GM13977 (cell line): ENCODE data around the gene BUD23.

Source experiments
- DNase-seq: peaks from one replicate; pipeline ENCODE4 v3.0.0; 2012; ENCODE audit warnings: low spot score
- in situ Hi-C: fragments of 300-500 bp; cut with MboI; formaldehyde crosslinking; loops from one replicate; pipeline ENCODE4 v1.12.0; 2022; ENCODE audit warnings: low sequenced_read_pairs, low pct_unique_long_range_greater_than_20kb, mixed read lengths, inconsistent platforms; ENCODE audit not compliant: unreplicated experiment
- TF ChIP-seq, protein P1 (sequence below): IDR thresholded peaks from 2 replicates; pipeline ENCODE4 v1.5.1; 2012; ENCODE audit warnings: mild to moderate bottlenecking, control low read depth; ENCODE audit not compliant: insufficient read depth; ENCODE audit errors: extremely low read depth, missing control alignments

The BUD23 gene

DNA sequence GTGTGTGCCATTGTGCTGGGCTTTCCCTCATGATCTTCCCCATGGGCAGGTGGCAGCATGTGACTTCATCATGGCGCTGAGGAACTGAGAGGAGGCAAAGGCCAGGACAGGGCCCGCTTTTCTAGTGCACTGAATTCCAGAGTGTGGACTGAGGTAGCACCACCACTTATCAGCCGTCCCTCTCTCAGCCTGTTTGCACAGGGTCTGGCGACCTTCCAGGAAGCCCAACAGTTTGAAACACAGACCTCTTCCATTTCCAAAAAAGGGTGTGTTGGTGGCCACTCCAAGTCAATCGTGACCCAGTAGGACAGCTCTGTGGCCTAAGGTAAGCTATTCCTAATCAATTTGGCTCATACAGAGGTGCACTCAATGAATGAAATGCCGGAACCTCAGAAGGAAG is 4.5 kb upstream of the BUD23 start:
- TF ChIP-seq, protein P1, sequence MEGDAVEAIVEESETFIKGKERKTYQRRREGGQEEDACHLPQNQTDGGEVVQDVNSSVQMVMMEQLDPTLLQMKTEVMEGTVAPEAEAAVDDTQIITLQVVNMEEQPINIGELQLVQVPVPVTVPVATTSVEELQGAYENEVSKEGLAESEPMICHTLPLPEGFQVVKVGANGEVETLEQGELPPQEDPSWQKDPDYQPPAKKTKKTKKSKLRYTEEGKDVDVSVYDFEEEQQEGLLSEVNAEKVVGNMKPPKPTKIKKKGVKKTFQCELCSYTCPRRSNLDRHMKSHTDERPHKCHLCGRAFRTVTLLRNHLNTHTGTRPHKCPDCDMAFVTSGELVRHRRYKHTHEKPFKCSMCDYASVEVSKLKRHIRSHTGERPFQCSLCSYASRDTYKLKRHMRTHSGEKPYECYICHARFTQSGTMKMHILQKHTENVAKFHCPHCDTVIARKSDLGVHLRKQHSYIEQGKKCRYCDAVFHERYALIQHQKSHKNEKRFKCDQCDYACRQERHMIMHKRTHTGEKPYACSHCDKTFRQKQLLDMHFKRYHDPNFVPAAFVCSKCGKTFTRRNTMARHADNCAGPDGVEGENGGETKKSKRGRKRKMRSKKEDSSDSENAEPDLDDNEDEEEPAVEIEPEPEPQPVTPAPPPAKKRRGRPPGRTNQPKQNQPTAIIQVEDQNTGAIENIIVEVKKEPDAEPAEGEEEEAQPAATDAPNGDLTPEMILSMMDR, result no peak
- no peak for DNase-seq
- in situ Hi-C loops, result no loop called here

DNA sequence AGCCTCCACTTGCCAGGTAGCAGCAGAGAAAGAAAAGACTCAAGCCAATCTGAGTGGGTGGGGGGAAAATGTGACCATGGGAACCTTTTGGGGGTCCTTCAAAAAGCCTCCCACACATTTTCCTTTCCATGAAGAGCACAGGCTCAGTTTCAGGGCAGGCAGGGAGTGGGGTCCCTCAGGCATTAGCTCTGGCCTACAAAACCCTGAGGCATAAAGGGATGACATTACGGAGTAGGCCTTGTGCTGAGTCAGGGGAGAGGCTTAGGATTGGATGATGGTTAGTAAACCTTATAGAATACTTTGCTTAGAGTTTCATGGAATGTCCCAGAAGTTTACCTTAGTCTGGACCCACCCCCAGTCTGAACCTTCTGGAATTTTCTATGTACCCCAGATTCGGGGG is 3.7 kb upstream of the BUD23 start:
- DNase-seq, result no peak
- TF ChIP-seq, protein P1, result no peak
- in situ Hi-C loops, result no loop called here

DNA sequence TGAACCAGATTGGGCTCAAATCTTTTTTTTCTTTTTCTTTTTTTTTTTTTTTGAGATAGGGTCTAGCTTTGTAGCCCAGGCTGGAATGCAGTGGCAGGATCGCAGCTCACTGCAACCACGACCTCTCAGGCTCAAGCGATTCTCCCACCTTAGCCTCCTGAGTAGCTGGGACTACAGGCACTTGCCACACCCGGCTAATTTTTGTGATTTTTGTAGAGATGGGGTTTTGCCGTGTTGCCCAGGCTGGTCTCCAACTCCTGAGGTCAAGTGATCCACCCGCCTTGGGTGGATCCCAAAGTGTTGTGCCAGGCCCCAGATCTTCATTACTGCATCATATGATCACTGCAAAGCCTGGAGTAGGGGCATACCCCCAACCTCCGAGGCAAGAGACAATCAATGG is 2.9 kb upstream of the BUD23 start:
- TF ChIP-seq, protein P1, result no peak
- in situ Hi-C loops, result no loop called here
- no peak for DNase-seq

DNA sequence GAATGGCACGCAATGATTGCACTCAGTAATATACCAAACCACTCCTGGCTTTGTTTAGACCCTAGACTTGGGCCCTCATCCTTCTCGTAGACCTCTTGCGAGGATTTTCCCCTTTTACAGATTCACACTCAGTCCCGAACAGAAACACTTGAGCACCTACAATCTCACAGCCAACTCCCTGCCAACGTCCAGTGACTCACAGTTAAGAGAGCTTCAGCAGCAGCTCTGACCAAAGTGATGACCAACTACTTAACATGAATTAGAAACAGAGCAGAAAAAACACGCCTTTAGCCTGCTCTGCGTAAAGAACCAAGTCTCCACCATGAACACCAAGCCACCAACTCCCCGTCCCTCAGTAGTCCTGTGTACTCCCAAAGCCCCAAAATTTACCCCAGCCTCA is 2.4 kb upstream of the BUD23 start:
- TF ChIP-seq, protein P1, result no peak
- no peak for DNase-seq
- in situ Hi-C loops, result no loop called here

DNA sequence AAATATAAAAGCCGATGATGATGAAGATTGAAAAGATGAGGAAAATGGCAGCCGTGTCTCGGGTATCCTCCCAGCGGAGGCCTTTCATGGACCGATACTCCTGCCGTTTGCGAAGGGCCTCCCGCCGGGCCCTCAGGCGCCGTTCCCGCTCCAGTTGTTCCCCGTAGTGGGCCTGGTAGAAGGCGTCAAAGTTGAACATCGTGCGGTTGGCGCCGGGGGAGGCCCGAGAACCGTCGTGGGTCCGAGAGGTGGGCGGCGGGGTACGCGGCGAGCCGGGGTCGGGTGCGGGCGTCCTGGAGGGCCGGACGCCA is 697 bp upstream of the BUD23 start:
- TF ChIP-seq, protein P1, result no peak
- DNase-seq, result no peak
- in situ Hi-C loops, result no loop called here

DNA sequence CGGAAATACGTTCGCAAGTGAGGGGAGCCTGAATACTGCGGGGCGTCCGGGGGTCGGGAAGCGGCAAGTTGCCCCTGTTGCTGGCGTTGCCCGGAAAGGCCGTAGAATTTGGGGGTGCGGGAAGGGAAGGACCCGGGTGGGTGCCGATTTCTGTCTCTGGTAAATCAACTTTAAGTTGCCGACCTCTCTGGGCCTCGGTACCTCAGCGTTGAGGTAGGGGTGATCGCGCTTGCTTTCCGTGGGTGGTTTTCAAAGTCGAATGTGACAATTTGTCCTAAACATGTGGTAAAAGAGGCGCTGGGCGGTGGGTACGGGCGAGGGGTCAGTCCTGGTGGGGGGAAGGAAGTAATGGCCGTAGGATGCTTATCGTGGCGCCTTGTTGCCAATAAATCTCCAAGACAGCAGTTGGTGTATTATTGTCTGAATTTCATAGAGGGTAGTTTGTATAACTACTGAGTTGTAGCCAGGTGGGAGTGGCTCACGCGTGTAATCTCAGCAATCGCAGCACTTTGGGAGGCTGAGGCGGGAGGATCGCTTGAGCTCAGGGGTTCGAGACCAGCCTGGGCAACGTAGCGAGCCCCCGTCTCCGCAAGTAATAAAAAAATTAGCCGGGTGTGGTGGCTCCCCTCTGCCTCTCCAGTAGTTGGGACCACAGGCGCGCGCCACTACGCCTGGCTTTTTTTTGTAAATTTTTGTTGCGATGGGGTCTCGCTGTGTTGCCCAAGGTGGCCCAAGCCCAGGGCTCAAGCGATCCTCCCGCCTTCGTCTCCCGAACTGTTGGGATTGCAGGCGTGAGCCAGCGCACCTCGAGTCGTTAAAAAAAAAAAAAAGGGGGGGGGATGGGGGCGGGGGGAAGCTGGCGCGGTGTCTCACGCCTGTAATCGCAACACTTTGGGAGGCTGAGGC is 644 bp downstream of the BUD23 start:
- TF ChIP-seq, protein P1, result no peak
- no peak for DNase-seq
- in situ Hi-C loops, result no loop called here
